Psoas muscle (tissue), 8 donors: ENCODE measurements around the gene ARHGEF10L. TPM values are rescaled to one million over a fixed set of nuclear protein-coding genes. Genes with fewer than 3 reads are reported as not detected.

ENCODE experiments used
- ATAC-seq, 4 donors: fragments of 200-7000 bp; cut with Tn5 transposase; one replicate each; pipeline ENCODE4 v1.9.1; 2020; ENCODE audit warnings: moderate library complexity in 3 of 4, mild to moderate bottlenecking in 2 of 4
- DNase-seq, 2 donors: peaks; one replicate each; pipeline ENCODE4 v3.0.0-alpha.2; 2020
- H3K27ac ChIP-seq: fragments of 200-600 bp; one replicate; pipeline ENCODE4 v1.8.0; 2022
- H3K27me3 ChIP-seq, 3 donors: fragments of 200-600 bp in 1 of 3; one replicate each; pipeline versions ENCODE4 v1.6.1 to v1.8.0; 2013 to 2022; ENCODE audit warnings: low read length in 2 of 3, mild to moderate bottlenecking in 2 of 3, moderate library complexity in 1 of 3; ENCODE audit not compliant: insufficient read depth in 3 of 3
- H3K36me3 ChIP-seq, 2 donors: fragments of 200-600 bp in 1 of 2; one replicate each; pipeline versions ENCODE4 v1.6.1 to v1.8.0; 2013 to 2022; ENCODE audit warnings: low read depth in 1 of 2, mild to moderate bottlenecking in 1 of 2, moderate library complexity in 1 of 2; ENCODE audit not compliant: insufficient read depth in 1 of 2
- H3K4me1 ChIP-seq: fragments of 200-600 bp; one replicate; pipeline ENCODE4 v1.8.0; 2022
- H3K4me3 ChIP-seq: fragments of 200-600 bp; one replicate; pipeline ENCODE4 v1.8.0; 2022; ENCODE audit warnings: mild to moderate bottlenecking
- H3K9me3 ChIP-seq: fragments of 200-600 bp; one replicate; pipeline ENCODE4 v1.8.0; 2022
- CTCF ChIP-seq: fragments of 200-600 bp; IDR thresholded peaks from one replicate; pipeline ENCODE4 v1.8.0; 2022; ENCODE audit warnings: antibody characterized with exemption
- WGBS, 3 donors: extraction: QIAGEN DNeasy Blood & Tissue Kit; methylation state at CpG; one replicate each; pipeline versions ENCODE4 v1.1.6 to v1.1.7; 2013; 5-methylcytosine and 5-hydroxymethylcytosine counted together
- intact Hi-C, 2 donors: fragments of 100-400 bp; cut with DNase I; formaldehyde crosslinking; loops; one replicate each; pipeline versions ENCODE4 v1.11.0 to v1.14.2; 2022
- polyA plus RNA-seq, 3 donors: library from polyadenylated mRNA; stranded (reverse); fragments of 200-250 nt; gene quantifications; one replicate each; pipeline ENCODE4 v1.2.3, GENCODE V29; 2013
- total RNA-seq, 4 donors: library from RNA; stranded (reverse); fragmentation: NEBNext Ultra II Directional in 2 of 4; extraction: Animal tissue kit (Norgen Biotek cat#: 25700) in 2 of 4; gene quantifications; one replicate each; pipeline versions ENCODE4 v1.2.1 to v1.2.4, GENCODE V29; 2021 to 2023
- donor health status: healthy with polysubstance abuse.
- donor health status: DM: no; HTN: no; CAD: no; lungs with moderate emphysema.
- donor health status: Bipolar disorder and iron deficiency.
- donor health status: healthy.
- donor health status: DM: yes; HTN: yes; CAD: no.
- donor health status: DM: no; HTN: no; CAD: no.
- donor health status: DM: no; HTN: no; CAD: no.
- donor health status: DM: yes; HTN: yes; CAD: no.

Gene ARHGEF10L
- total and polyA plus RNA-seq, 7 donors = 18.8 to 108 (median 37.1) TPM

GRCh38 chr1:17728123-17728712 lies 188.7 kb downstream of the ARHGEF10L start:
- H3K36me3 ChIP-seq = no peaks in the 10 kb centered on the region
- no peak for ATAC-seq
- intact Hi-C loops = no loop called here
- TF ChIP-seq CTCF = no peak
- no peak for DNase-seq
- H3K9me3 ChIP-seq = no peaks in the 10 kb centered on the region
- H3K27me3 ChIP-seq = peaks cover 0 to 14% (median 0%) of the 10 kb centered on the region in 3 donors
- 77 to 81% (median 79%) methylated on average over 6 of the region's 6 CpGs for WGBS, 3 donors
- H3K27ac ChIP-seq = no peak overlapping the region
- H3K4me3 ChIP-seq = no peak overlapping the region
- H3K4me1 ChIP-seq = no peaks in the 10 kb centered on the region

GRCh38 chr1:17729248-17729647 lies 189.8 kb downstream of the ARHGEF10L start:
- ATAC-seq (no peak), DNase-seq (no peak)
- no peaks in the 10 kb centered on the region for H3K9me3 ChIP-seq
- H3K4me3 ChIP-seq = no peak overlapping the region
- WGBS, 3 donors = 86 to 90% (median 89%) methylated on average over 11 to 12 of the region's 12 CpGs
- H3K36me3 ChIP-seq = no peaks in the 10 kb centered on the region
- H3K27me3 ChIP-seq = peaks cover 0 to 18% (median 0%) of the 10 kb centered on the region in 3 donors
- no peak for TF ChIP-seq CTCF
- intact Hi-C loops = no loop called here
- H3K27ac ChIP-seq = no peak overlapping the region
- H3K4me1 ChIP-seq = no peaks in the 10 kb centered on the region

GRCh38 chr1:17729909-17730308 lies 190.4 kb downstream of the ARHGEF10L start:
- Histone ChIP-seq H3K27me3 (peaks cover 0 to 18% (median 0%) of the 10 kb centered on the region in 3 donors), H3K36me3 (no peaks in the 10 kb centered on the region), H3K4me3 (no peak overlapping the region), H3K4me1 (no peaks in the 10 kb centered on the region), H3K27ac (no peak overlapping the region), H3K9me3 (no peaks in the 10 kb centered on the region)
- intact Hi-C loops = no loop called here
- TF ChIP-seq CTCF = no peak
- 74 to 84% (median 77%) methylated on average over 10 of the region's 10 CpGs for WGBS, 3 donors
- DNase-seq (no peak), ATAC-seq (no peak)

GRCh38 chr1:17731460-17731859 lies 192.0 kb downstream of the ARHGEF10L start:
- intact Hi-C loops = no loop called here
- Histone ChIP-seq H3K27me3 (peaks cover 0 to 18% (median 0%) of the 10 kb centered on the region in 3 donors), H3K9me3 (no peaks in the 10 kb centered on the region), H3K4me1 (no peaks in the 10 kb centered on the region), H3K27ac (no peak overlapping the region), H3K36me3 (no peaks in the 10 kb centered on the region), H3K4me3 (no peak overlapping the region)
- no peak for TF ChIP-seq CTCF
- ATAC-seq (no peak), DNase-seq (no peak)
- 63 to 76% (median 63%) methylated on average over 5 of the region's 5 CpGs for WGBS, 3 donors

GRCh38 chr1:17732475-17732874 lies 193.0 kb downstream of the ARHGEF10L start:
- peaks cover 0 to 9% (median 0%) of the 10 kb centered on the region in 3 donors for H3K27me3 ChIP-seq
- 92 to 98% (median 94%) methylated on average over 2 of the region's 2 CpGs for WGBS, 3 donors

More at GRCh38 chr1:17732475-17732874, 193.0 kb downstream of the ARHGEF10L start:
- no peak overlapping the region for H3K4me3 ChIP-seq
- no peak for TF ChIP-seq CTCF
- no peaks in the 10 kb centered on the region for H3K36me3 ChIP-seq
- no peak overlapping the region for H3K27ac ChIP-seq
- no peaks in the 10 kb centered on the region for H3K9me3 ChIP-seq
- intact Hi-C loops = no loop called here
- H3K4me1 ChIP-seq = no peaks in the 10 kb centered on the region
- no peak for DNase-seq
- no peak for ATAC-seq
